Upper lobe of left lung (tissue), 6 donors: Measurements from ENCODE around the gene TOM1L2. TPM values are rescaled to one million over a fixed set of nuclear protein-coding genes. Genes with fewer than 3 reads are reported as not detected.

Experiments used
- ATAC-seq, 2 donors: fragments of 200-7000 bp; cut with Tn5 transposase; one replicate each; pipeline ENCODE4 v1.9.1; 2022; ENCODE audit warnings: mild to moderate bottlenecking in 2 of 2, moderate library complexity in 2 of 2; ENCODE audit not compliant: low FRiP score in 2 of 2
- DNase-seq, 2 donors: peaks; one replicate each; pipeline ENCODE4 v3.0.0-alpha.2; 2019 to 2020
- H3K27ac ChIP-seq, 4 donors: fragments of 200-600 bp; sonication (generic); one replicate each; pipeline ENCODE4 v1.5.1; 2016 to 2019
- H3K27me3 ChIP-seq, 4 donors: fragments of 200-600 bp; sonication (generic); one replicate each; pipeline ENCODE4 v1.5.1; 2017 to 2019
- H3K36me3 ChIP-seq, 4 donors: fragments of 200-600 bp; sonication (generic); one replicate each; pipeline ENCODE4 v1.5.1; 2016 to 2019
- H3K4me1 ChIP-seq, 4 donors: fragments of 200-600 bp; sonication (generic); one replicate each; pipeline ENCODE4 v1.5.1; 2018 to 2019
- H3K4me3 ChIP-seq, 4 donors: fragments of 200-600 bp; sonication (generic); one replicate each; pipeline ENCODE4 v1.5.1; 2017 to 2019; ENCODE audit warnings: mild to moderate bottlenecking in 2 of 4, moderate library complexity in 1 of 4
- H3K9me3 ChIP-seq, 4 donors: fragments of 200-600 bp; sonication (generic); one replicate each; pipeline ENCODE4 v1.5.1; 2018 to 2019
- CTCF ChIP-seq, 6 experiments: fragments of 450-650 bp in 4 of 6; fragments of 200-600 bp in 2 of 6; sonication (generic) in 2 of 6; IDR thresholded peaks; one replicate each; pipeline ENCODE4 v1.5.1; 2016 to 2019; ENCODE audit warnings: antibody characterized with exemption in 6 of 6
- EP300 ChIP-seq, 4 donors: sonication (generic); formaldehyde crosslinking; IDR thresholded peaks; one replicate each; pipeline ENCODE4 v1.5.1; 2017; ENCODE audit warnings: antibody characterized with exemption in 4 of 4, control low read depth in 2 of 4
- POLR2A ChIP-seq, 4 donors: fragments of 450-650 bp; IDR thresholded peaks; one replicate each; pipeline ENCODE4 v1.5.1; 2016 to 2017; ENCODE audit warnings: antibody characterized with exemption in 4 of 4, mild to moderate bottlenecking in 2 of 4
- POLR2AphosphoS5 ChIP-seq, 2 donors: sonication (generic); formaldehyde crosslinking; IDR thresholded peaks; one replicate each; pipeline ENCODE4 v1.5.1; 2017; ENCODE audit warnings: antibody characterized with exemption in 2 of 2
- WGBS, 2 donors: methylation state at CpG; one replicate each; pipeline ENCODE4 v1.1.5; 2017 to 2018; 5-methylcytosine and 5-hydroxymethylcytosine counted together
- total RNA-seq, 6 donors: library from RNA; depleted of rRNA in 4 of 6; stranded (reverse); fragments of >200 nt in 4 of 6; gene quantifications; one replicate each; pipeline versions ENCODE4 v1.1.0 to v1.2.1, GENCODE V29; 2016 to 2021
- donor health status: DM: no; HTN: no; CAD: no; lungs with moderate emphysema.
- donor health status: DM: no; HTN: yes; CAD: no; lungs with severe emphysema.

TOM1L2 gene
- total RNA-seq, 6 donors from 2014 or later: 54.2 to 134 (median 72.9) TPM

- peaks cover 20 to 42% (median 34%) of the 10 kb centered on the region in 4 donors for H3K4me1 ChIP-seq
- no peaks in the 10 kb centered on the region for H3K36me3 ChIP-seq
- H3K4me3 ChIP-seq: no peak overlapping the region
- WGBS, 2 donors: 61 to 63% methylated on average over 3 of the region's 3 CpGs
- peak overlapping the region; percentile 44 to 57 (median 52) for H3K27ac ChIP-seq
- DNase-seq: no peak
- H3K9me3 ChIP-seq: no peaks in the 10 kb centered on the region
- TF ChIP-seq POLR2AphosphoS5 (IDR thresholded peaks at IDR 0.05): no peak
- TF ChIP-seq CTCF (IDR thresholded peaks at IDR 0.05): no peak
- TF ChIP-seq EP300 (IDR thresholded peaks at IDR 0.05): no peak
- no peak for TF ChIP-seq POLR2A (IDR thresholded peaks at IDR 0.05)
- no peaks in the 10 kb centered on the region for H3K27me3 ChIP-seq
- ATAC-seq: peak; percentile 18 to 72
These were observed 50.1 kb downstream of the TOM1L2 start for GRCh38 chr17:17922070-17922614.

- Histone ChIP-seq H3K27me3 (no peaks in the 10 kb centered on the region), H3K36me3 (no peaks in the 10 kb centered on the region), H3K9me3 (no peaks in the 10 kb centered on the region), H3K4me1 (peaks cover 20 to 41% (median 31%) of the 10 kb centered on the region in 4 donors), H3K4me3 (no peak overlapping the region), H3K27ac (peak overlapping the region; percentile 44 to 57 (median 54))
- peak; percentile 70 to 74 for ATAC-seq
- 69 to 75% methylated on average over 9 to 10 of the region's 10 CpGs for WGBS, 2 donors
- DNase-seq: no peak
- no peak for TF ChIP-seq CTCF (IDR thresholded peaks at IDR 0.05)
- no peak for TF ChIP-seq POLR2AphosphoS5 (IDR thresholded peaks at IDR 0.05)
- TF ChIP-seq EP300 (IDR thresholded peaks at IDR 0.05): no peak
- TF ChIP-seq POLR2A (IDR thresholded peaks at IDR 0.05): no peak
These were observed 50.8 kb downstream of the TOM1L2 start for GRCh38 chr17:17921192-17922069.

GRCh38 chr17:17919169-17920107 lies 52.8 kb downstream of the TOM1L2 start:
- peak; percentile 52 to 74 (median 62) for TF ChIP-seq CTCF (IDR thresholded peaks at IDR 0.05)
- TF ChIP-seq EP300 (IDR thresholded peaks at IDR 0.05): no peak
- Histone ChIP-seq H3K36me3 (no peaks in the 10 kb centered on the region), H3K4me3 (no peak overlapping the region), H3K27ac (peak overlapping the region in 1 of 4 donors; percentile 13), H3K4me1 (peaks cover 22 to 41% (median 32%) of the 10 kb centered on the region in 4 donors), H3K9me3 (no peaks in the 10 kb centered on the region), H3K27me3 (no peaks in the 10 kb centered on the region)
- ATAC-seq (peak; percentile 84 to 87), DNase-seq (peak in 1 of 2 donors; percentile 77)
- 41% methylated on average over 5 of the region's 5 CpGs for WGBS, 2 donors

- ATAC-seq: no peak
- no peaks in the 10 kb centered on the region for H3K36me3 ChIP-seq
- H3K27ac ChIP-seq: no peak overlapping the region
- H3K4me3 ChIP-seq: no peak overlapping the region
- no peaks in the 10 kb centered on the region for H3K9me3 ChIP-seq
- no peak for DNase-seq
- H3K27me3 ChIP-seq: no peaks in the 10 kb centered on the region
- peaks cover 28 to 40% (median 34%) of the 10 kb centered on the region in 4 donors for H3K4me1 ChIP-seq
- TF ChIP-seq EP300 (IDR thresholded peaks at IDR 0.05) (no peak), CTCF (IDR thresholded peaks at IDR 0.05) (no peak), POLR2AphosphoS5 (IDR thresholded peaks at IDR 0.05) (no peak), POLR2A (IDR thresholded peaks at IDR 0.05) (no peak)
These were observed 54.8 kb downstream of the TOM1L2 start for GRCh38 chr17:17917394-17917793.
